SIG-M5 (cell line): ENCODE measurements around the gene SSRP1.
"Not testable (repeated sequence)": the region's sequence is repeated elsewhere in the genome, so short reads cannot be mapped to it uniquely, and the experiment has no call there.

Experiments used
- DNase-seq: peaks from one replicate; lab custom pipeline; 2025; lab: John Stamatoyannopoulos, UW

The SSRP1 gene

DNA sequence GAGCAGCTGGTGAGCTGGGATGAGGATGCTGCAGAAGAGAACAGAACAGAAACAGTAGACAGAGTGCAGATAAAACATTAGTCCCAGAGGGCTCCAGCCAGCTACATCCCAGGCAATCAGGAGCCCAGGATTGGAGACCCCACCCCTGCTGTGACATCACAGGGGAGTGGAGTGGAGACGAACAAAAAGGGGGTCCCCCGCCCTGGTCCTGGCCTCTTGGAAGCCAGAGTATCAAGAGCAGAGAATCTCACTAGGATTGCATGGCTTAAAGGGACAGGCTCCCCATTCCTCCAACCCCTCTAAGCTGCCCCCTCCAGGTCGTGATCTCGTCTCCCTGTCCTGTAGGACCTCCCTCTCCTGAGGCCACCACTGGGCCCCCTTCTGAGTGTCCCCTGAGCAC, 2.5 kb upstream of the SSRP1 start, which contains the start of gene P2RX3:
P2RX3 (plus strand) TSS at position 211 of the 400 bp plus-strand sequence. CDS start 199 bp downstream, outside the sequence.
- DNase-seq: no peak

DNA sequence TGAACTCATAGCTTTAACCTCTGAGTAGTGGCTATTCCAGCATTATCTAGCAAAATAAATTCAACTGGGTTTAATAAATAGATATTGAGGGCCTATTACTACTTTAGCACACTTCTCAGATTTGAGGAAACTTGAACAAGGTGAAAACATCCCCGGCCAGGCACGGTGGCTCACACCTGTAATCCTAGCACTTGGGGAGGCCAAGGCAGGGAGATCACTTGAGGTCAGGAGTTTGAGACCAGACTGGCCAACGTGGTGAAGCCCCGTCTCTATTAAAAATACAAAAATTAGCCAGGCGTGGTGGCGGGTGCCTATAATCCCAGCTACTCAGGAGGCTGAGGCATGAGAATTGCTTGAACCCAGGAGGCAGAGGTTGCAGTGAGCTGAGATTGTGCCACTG, 1.2 kb upstream of the SSRP1 start:
- DNase-seq: not testable (repeated sequence)

DNA sequence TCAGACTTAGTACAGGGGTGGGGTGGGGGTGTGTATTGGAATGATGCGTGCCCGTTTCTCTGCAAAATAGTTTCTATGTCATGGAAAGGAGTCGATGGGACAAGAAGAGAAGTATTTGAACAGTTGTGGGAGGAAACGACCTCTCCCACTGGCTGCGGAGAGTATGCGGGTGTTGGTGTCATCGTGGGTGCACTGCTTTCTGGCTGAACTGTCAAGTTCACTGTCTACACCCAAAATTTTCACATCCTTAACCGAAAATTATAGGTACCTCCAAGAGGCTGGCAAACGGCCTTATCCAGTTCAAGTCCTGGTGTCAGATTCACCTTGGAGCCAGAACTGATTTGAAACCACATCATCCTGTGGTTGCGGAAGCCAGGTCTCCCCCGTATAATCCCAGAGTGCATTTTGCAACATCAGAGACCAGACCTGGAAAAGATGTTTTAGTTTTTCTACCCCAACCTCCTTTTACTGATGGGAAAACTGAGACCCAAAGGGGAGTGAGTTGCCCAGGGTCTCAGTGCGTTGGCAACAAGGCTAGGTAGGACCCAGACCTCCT, 497 bp upstream of the SSRP1 start:
- DNase-seq: no peak

DNA sequence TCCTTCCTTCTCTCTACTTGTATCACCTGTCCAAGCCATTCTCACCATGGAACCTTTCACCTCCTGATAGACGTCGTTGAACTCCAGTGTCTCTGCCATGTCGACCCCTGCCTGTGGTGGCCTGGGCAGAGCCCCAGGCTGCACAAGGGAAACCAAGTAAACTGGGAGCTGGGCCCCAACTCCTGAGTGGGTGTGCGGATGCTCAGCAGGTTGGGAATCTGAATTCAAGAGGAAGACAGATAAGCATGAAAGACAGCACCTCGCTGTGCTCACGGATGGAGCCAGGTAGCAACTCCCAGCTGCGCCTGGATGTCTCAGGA, 709 bp downstream of the SSRP1 start:
- DNase-seq: no peak

DNA sequence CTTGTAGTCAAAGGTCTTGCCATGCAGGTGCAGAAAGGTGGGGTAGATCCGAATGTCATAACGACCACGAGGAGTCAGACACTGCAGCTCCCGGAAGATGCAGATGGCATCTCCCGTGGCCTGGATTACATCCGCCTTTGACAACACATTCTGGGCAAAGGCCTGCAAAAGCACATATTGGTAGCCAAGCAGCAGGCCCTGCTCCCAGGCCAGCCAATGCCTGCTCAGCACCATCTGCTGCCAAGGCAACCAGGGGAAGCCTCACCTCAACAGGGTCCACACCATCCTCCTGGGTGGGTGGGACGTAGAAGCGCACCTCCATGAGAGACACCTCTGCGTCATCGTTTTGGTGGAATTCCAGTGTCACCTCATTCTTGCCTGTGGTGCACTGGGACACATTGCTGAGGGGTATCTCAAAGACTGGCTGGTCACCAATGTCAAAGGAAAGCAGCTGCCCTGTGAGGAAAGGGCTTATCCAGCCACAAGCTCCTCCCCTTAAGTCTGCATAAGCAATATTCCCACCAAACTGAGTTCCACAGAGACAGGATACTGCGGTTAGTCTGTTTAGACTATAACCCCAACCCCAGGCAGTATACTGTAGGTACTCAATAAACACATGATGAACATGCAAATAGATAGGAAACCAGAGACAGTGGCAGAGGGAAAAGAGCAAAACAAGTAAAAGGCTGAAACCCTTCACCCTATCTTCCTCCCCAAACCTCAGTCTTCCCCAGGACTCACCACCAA, 2.8 kb downstream of the SSRP1 start:
- DNase-seq: no peak

DNA sequence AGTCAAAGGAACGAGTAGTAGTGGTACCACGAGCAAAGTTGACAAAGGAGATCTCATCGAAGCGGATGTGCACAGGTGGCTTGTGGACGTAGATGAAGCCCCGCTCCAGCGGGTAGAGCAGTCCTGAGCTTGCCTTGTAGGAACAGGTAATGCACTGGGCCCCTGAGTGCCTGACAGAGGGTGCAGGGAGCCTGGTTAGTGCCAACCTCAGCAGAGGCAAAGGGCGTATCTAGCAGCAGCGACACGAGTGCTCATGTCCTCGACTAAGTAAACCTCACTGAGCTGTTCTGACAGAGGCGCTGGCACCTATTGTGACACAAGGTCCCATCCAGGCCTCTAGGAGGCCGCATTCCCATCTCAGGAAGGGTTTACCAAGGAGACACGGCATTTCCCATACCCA, 4.0 kb downstream of the SSRP1 start:
- no peak for DNase-seq

DNA sequence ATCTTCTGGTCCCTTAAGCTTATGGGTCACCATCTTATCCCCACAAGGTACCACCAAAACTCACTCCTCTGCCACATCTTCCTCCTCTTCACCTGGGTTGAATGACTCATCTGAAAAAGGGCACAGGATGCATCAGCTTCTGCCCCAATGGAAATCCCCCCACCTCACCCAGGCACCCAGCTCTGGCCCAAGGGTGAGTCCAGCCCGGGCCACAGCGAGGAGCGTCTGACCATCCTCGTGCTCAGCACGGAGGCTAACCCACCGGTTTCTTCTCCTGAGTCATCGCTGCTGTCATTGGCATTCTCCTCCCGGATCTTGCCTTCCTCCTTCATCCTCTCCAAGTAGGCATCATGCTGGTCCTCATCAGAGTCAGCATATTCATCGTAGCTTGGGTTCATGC, 5.7 kb downstream of the SSRP1 start:
- DNase-seq: no peak

DNA sequence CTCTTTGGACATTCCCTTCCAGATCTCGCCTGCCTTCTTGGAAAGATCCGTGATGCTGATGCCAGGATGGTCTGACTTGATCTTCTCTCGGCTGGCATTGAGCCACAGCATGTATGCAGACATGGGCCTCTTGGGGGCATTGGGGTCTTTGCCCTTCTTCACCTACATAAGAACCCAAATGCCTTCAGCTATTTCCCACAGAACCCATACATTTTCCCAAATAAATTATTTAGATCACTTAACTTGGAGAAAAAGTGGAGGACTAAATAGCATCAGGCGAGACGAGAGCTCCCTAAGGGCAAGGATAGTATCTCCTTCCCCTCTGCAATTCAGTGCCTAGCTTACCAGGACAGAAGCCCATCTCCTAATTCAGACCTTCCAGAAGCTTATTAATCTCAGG, 8.0 kb downstream of the SSRP1 start:
- no peak for DNase-seq

DNA sequence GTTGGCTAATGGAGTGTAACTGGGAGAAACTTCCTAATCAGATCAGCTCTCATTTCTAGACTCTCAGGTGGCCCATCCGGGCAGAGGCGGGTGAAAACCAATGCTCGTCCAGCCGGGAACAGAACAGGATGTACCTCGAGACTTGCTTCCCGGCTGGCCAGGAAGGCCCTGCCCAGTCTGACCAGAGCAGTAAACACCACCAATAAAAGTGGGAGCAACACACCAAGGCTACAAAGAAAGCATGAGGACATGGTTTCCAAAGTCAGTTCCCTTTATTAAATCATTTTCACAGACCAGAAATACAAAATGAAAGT, 10.0 kb downstream of the SSRP1 start:
- DNase-seq: no peak

DNA sequence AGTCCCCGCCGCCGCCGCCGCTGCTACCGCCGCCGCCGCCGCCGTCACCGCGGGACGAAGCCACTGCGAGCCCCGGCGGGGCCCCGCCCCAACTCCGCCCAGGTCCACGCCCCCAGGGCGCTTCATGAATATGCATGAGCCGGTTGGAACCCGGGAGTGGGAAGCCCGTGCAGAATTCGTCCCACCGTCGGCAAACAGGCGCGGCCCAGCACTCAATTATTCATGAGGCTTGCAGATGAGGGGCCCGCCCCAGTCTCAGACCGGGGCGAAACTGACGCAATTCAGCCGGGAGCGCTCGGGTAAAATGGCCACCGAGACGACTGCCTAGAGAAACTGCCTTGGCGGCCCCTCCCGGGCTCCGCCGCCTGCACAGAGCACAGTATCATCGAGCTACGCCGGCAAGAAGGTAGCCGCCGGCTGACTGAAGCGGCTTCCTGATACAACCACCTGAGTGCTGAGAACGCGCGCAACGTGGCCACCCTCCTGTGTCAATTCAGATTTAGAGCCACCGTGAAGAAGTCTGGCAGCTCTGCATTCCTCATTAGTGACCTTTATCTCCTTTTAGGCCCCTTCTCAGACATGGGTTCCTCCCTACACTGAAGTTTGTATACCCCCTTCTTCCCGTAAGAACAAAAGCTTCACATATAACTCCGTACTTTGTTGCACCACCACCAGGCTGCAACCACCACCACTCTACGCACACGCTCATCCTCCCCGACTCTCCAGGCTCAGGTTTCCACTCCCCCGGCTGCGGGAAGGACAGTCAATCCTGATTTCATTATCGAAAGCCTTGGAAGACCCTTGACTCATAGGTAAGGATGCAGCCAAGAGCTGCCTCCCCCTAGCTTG, 10.6 kb downstream of the SSRP1 start, which contains the start of gene TNKS1BP1:
TNKS1BP1 (minus strand) TSS at position 67 of the 849 bp plus-strand sequence. CDS start 3,067 bp downstream, outside the sequence.
- DNase-seq: peak; percentile 78

DNA sequence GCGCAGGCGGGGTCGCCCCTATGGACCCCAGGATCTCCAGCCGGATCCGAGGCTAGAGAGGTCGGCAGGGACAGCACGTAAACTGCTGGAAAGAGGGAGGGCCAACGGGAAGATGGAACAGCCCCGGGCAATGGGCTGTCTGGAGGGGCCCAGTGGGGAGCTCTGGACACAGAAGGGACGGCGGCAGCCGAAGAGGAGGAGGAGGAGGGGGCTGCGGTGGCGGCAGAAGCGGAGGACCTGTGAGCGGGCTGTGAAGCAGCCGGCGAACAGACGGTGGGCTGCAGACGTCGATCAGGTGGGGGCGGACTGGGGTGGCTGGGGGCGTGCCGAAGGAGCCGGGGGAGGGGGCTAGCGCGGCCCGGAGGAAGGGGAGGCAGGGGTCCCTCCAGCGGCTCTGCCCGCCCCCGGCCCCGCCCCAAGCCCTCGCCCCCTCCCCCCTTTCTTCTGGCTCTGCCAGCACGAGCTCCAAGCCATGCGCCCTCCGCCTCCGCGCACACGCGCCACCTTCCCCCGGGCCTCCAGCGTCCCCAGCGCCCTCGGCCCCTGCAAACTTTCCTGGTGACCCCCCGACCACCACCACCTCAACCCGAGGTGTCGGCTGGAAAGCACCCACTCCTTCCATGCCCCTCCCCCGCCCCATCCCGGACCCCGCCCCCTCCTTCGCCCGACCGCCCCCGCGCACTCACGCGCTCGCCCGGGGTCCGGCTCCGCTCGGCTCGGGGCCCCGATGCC, 11.4 kb downstream of the SSRP1 start:
- no peak for DNase-seq

DNA sequence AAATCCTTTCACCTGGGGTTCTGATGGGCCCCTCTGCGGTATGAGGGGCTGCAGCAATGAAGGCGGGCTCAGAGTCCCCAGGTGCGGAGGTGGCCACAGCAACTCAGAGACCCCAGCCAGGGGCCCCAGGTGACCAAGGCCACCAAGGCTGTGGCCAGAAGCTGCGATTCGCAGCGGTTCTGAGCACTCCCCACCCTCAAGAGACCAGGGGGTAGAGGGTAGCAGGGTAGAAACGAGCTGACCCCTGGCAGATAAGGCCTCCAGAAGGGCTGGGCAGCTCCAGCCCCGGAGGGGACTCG, 11.9 kb downstream of the SSRP1 start:
- DNase-seq: no peak

DNA sequence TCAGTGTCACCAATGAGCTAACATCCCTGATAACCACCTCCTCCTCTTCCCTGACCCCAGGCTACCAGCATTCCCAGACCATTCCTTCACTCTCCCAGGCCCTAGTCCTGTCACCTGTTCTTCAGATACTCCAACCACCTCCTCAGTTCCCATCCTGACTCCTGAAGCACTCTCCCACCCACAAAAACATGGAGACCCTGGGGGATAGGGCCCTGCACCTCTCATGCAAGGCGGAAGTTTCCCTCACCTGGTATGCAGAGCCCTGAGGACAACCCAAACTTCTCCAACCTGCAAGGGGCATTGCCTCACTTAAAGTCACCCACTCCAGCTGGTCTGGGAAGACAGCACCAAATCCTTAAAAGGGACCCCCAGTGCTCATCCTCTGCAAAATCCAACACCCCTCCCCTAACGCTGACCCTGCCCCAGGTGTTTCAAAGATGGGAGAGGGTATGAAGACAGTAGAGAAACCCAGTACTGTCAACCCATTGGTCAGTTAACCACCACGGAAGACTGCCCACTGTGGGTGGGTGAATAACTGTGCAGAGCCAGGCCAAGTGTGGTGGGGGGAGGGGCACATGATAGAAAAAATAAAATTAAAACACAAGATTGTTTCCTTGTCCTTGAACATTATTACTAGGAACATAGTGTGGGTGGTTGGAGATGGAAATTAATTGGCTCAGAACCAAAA, 12.4 kb downstream of the SSRP1 start:
- DNase-seq: no peak

DNA sequence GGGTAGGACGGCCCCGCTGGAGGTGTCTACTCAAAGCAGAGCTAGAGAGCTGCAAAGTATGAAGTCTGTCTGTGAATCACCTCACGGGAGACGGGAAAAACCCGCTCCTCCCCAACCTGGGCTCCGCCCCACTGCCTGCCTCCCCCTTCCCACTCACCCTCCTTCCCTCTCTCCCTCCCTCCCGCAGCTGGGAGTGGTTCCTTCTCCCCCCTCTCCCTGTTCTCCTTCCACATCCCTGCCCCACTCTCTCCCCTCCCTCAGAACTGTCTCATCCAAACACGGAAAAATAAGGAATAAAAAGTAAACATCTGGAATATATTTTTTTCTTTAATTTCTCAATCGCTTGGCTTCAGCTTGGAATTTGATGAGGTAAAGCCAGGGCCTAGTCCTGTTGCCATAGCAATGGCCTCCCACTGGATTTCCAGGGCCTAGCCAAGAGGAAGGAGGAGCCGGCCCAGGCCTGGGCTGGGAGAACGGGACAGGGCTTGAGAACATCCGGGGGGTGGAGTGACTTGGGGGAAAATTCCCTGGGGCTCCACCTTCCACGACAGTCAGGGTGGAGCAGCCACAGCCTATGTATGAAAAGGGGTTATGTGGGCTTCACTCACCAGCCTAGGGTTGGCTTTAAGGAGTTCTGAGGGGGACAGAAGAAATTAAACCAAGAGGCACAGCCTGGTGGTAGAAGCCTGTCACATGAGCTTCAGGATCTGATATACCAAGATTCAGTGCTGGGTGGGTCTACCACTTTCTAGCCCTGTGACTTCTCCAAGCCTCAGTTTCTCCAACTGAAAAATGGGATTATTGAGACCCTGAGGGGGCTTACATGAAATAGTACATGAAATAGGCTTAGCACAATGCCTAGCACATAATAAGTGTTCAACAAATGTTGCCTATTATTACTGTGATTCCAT, 13.2 kb downstream of the SSRP1 start:
- DNase-seq: no peak

DNA sequence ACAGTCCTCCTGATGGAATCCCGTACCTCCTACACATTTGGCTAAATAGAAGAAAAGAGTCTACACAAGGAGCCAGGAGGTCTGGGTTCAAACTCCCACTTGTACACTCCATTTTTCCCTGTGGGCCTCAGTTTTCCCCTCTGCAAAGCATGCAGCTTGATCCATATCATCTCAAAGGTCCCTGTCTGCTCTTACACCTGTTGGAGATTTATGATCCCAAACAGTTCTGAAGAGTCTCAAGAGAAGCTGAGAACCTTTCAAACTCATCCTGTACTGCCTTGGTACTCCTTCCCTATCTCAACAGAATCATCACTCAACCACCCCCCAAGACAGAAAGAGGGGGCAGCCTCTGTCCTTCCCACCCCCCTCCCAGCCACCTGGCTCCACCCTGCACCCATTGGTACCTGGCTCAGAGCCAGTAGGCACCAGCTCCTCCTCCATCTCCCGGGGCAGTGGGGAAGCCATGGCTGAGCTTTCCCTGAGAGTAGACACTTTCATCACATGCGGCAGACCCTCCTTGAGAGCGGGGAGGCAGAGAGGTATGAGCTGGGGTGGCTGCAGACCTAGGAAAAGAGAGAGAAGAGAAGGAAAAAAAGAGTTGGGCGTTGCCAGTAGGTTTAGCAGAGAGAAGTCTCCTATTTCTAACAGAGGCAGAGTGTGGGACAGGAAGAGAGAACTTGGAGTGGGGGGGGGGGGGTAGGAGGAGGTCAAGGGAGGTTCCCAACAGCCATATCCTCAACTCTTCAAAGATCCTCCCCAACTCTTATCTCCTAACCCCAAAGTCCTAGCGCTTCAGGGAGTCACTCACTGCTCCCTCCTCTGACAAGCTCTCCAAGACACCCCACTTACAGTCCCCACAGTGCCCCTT, 14.1 kb downstream of the SSRP1 start:
- DNase-seq: no peak

DNA sequence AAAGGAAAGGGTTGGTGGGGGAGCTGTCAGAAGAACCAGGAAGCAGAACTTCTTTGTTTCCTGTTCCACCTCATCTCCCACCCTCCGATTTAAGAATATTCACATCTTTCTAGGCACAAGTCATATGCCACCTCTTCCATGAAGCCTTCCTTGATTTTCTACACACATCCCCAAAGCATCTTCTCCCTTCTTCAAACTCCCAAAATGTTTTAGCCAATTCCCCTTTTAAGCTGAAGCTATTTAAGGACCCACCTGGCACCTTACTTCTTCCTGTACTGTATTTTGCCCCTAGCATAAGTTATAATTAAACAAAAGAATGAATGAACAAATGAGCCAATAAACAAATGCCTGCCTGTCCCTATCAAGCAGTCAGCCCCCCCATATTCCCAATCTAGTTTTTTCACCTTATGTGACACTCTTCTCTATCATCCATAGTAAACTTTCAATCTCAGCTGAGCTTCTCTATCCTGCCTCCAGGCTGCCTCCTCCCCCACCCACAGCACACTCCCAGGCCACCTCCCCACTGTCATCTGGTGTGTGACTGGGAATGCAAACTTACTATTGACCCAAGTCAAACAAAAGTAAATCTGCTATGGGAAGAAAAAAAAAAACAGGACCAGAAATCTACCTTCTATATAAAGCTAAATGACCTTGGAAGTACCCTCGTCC, 14.8 kb downstream of the SSRP1 start:
- DNase-seq: no peak

DNA sequence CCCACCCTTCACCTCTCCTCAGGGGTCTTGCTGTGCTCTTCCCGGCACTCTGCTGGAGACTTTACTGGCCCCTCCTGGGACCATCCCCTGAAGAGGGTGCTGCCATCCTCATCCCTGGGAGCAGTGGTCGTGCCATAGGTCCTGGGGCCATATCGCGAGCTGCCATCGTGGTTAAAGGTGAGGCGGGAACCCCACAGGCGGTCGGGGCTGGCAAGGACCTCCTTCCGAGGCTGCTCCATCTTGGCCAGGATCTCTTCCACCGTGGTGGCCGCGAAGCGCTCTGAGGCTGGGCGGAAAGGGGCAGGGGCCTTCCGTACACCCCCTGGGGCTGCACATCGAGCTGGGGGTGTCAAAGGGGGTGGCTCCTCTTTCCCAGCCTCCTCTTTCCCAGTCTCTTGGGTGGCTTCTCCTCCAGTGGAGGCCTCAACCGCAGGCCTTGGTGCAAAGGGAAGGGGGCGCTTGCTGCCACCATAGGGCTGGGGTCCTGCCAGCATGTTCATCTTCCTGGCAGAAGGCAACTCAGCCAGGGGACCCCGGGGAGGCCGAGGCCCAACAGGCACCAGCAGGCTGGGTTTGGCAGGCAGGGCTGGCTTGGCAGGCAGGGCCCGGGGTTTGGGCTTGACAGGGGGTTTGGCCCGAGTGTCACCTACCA, 15.5 kb downstream of the SSRP1 start:
- no peak for DNase-seq

DNA sequence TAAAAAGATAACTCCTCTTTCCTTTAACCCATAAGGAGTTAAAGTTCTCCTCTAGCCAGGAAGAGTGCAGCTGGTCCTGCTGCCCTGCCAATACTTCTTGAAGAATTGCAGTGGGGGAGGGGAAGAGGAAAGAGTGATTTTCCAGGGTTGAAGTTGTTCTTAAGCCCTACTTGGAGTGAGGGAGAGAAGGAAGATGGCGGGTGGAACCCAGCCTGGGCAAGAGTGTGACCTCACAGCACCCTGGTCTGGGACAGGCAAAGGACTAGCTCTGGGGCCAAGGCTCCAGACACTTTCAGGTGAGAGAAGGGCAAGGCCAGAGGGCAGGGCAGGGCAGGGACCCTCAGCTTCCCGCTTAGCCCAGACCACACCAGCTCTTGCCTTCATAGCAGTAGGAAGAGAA, 17.5 kb downstream of the SSRP1 start:
- DNase-seq: no peak

DNA sequence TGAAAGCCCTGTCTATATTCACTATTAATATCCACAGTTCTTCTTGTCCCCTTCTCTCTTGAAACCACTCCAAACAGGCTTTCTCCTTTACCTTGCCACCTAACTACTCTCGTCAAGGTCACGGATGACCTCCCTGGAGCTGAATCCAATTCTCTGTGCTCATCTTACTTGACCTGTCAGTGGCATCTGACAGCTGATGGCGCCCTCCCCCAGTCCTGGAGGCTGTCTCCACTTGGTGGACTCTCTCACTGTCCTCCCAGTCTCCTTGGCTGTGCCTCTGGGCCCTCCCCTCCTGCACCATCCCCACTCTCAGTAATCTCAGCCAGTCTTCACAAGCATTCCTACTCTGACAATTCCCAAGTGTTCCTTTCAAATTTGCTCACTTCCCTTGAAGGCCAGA, 19.7 kb downstream of the SSRP1 start:
- DNase-seq: no peak
